ENCODE measurements around the gene NCS1. TPM values are rescaled to one million over a fixed set of nuclear protein-coding genes. Genes with fewer than 3 reads are reported as not detected.

The NCS1 gene
- total and polyA plus RNA-seq, 12 donors, result 4.0 to 87.6 (median 34.3) TPM

GRCh38 chr9:130132746-130133145 lies 39.5 kb upstream of the NCS1 start:
- Histone ChIP-seq H3K27ac (no peak overlapping the region), H3K36me3 (replicated peaks in 1 of 2) (peaks cover 0 to 27% of the 10 kb centered on the region in 2 donors), H3K4me3 (no peak overlapping the region), H3K9me3 (replicated peaks in 1 of 3) (no peaks in the 10 kb centered on the region), H3K27me3 (no peaks in the 10 kb centered on the region), H3K4me1 (replicated peaks in 1 of 2) (peaks cover 0 to 17% of the 10 kb centered on the region in 2 donors)
- 93 to 97% (median 96%) methylated on average over 7 of the region's 7 CpGs for WGBS, 4 donors
- no peak for DNase-seq
- TF ChIP-seq CTCF (IDR thresholded peaks at IDR 0.05) (no peak), POLR2A (IDR thresholded peaks at IDR 0.05) (no peak)
- intact Hi-C loops (cut with DNase I), result no loop called here

- no peak overlapping the region for H3K4me3 ChIP-seq
- intact Hi-C loops (cut with DNase I), result no loop called here
- TF ChIP-seq CTCF (IDR thresholded peaks at IDR 0.05), result no peak
- TF ChIP-seq POLR2A (IDR thresholded peaks at IDR 0.05), result no peak
- H3K9me3 ChIP-seq (replicated peaks in 1 of 3), result no peaks in the 10 kb centered on the region
- 89 to 94% (median 94%) methylated on average over 12 to 15 of the region's 15 CpGs for WGBS, 4 donors
- H3K36me3 ChIP-seq (replicated peaks in 1 of 2), result peaks cover 0 to 4% of the 10 kb centered on the region in 2 donors
- H3K27me3 ChIP-seq, result no peaks in the 10 kb centered on the region
- peak overlapping the region in 1 of 5 donors; percentile 88 for H3K27ac ChIP-seq
- no peak for DNase-seq
- peaks cover 6 to 18% of the 10 kb centered on the region in 2 donors for H3K4me1 ChIP-seq (replicated peaks in 1 of 2)
These were observed 35.0 kb upstream of the NCS1 start for GRCh38 chr9:130137081-130137640.

- Histone ChIP-seq H3K36me3 (replicated peaks in 1 of 2) (peaks cover 0 to 4% of the 10 kb centered on the region in 2 donors), H3K4me3 (no peak overlapping the region), H3K4me1 (replicated peaks in 1 of 2) (peaks cover 6 to 18% of the 10 kb centered on the region in 2 donors), H3K27ac (peak overlapping the region in 3 of 5 donors; percentile 71 to 88 (median 80)), H3K27me3 (no peaks in the 10 kb centered on the region), H3K9me3 (replicated peaks in 1 of 3) (no peaks in the 10 kb centered on the region)
- 87 to 94% (median 89%) methylated on average over 11 of the region's 11 CpGs for WGBS, 4 donors
- DNase-seq, result no peak
- intact Hi-C loops (cut with DNase I), result no loop called here
- no peak for TF ChIP-seq POLR2A (IDR thresholded peaks at IDR 0.05)
- TF ChIP-seq CTCF (IDR thresholded peaks at IDR 0.05), result no peak
These were observed 34.5 kb upstream of the NCS1 start for GRCh38 chr9:130137641-130138081.

GRCh38 chr9:130138171-130138653 lies 34.0 kb upstream of the NCS1 start:
- H3K36me3 ChIP-seq (replicated peaks in 1 of 2), result peaks cover 0 to 4% of the 10 kb centered on the region in 2 donors
- H3K27ac ChIP-seq, result peak overlapping the region in 4 of 5 donors; percentile 66 to 88 (median 76)
- intact Hi-C loops (cut with DNase I), result no loop called here
- H3K4me3 ChIP-seq, result no peak overlapping the region
- no peaks in the 10 kb centered on the region for H3K27me3 ChIP-seq
- peaks cover 6 to 18% of the 10 kb centered on the region in 2 donors for H3K4me1 ChIP-seq (replicated peaks in 1 of 2)
- WGBS, 4 donors, result 31 to 38% (median 34%) methylated on average over 10 of the region's 10 CpGs
- no peaks in the 10 kb centered on the region for H3K9me3 ChIP-seq (replicated peaks in 1 of 3)
- peak; percentile 51 to 79 (median 69) for DNase-seq
- TF ChIP-seq POLR2A (IDR thresholded peaks at IDR 0.05) (no peak), CTCF (IDR thresholded peaks at IDR 0.05) (no peak)
